Inflammatory macrophage (primary cell): ENCODE data around the gene CFAP161.
A peak's percentile ranks its signal among the peaks of the same experiment; 100 is the strongest.
"Not testable (repeated sequence)": the region's sequence is repeated elsewhere in the genome, so short reads cannot be mapped to it uniquely, and the experiment has no call there.

ENCODE experiments used
- DNase-seq, 2 donors: peaks; one replicate each; pipeline ENCODE4 v3.0.0-alpha.2; 2020 to 2022

The CFAP161 gene

DNA sequence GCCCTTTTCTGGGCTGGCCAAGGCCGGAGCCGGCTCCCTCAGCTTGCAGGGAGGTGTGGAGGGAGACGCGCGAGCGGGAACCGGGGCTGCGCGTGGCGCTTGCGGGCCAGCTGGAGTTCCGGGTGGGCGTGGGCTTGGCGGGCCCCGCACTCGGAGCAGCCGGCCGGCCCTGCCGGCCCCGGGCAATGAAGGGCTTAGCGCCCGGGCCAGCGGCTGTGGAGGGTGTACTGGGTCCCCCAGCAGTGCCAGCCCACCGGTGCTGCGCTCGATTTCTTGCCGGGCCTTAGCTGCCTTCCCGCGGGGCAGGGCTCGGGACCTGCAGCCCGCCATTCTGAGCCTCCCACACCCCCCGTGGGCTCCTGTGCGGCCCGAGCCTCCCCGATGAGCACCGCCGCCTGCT lies 24.5 kb downstream of the CFAP161 start:
- not testable (repeated sequence) for DNase-seq

DNA sequence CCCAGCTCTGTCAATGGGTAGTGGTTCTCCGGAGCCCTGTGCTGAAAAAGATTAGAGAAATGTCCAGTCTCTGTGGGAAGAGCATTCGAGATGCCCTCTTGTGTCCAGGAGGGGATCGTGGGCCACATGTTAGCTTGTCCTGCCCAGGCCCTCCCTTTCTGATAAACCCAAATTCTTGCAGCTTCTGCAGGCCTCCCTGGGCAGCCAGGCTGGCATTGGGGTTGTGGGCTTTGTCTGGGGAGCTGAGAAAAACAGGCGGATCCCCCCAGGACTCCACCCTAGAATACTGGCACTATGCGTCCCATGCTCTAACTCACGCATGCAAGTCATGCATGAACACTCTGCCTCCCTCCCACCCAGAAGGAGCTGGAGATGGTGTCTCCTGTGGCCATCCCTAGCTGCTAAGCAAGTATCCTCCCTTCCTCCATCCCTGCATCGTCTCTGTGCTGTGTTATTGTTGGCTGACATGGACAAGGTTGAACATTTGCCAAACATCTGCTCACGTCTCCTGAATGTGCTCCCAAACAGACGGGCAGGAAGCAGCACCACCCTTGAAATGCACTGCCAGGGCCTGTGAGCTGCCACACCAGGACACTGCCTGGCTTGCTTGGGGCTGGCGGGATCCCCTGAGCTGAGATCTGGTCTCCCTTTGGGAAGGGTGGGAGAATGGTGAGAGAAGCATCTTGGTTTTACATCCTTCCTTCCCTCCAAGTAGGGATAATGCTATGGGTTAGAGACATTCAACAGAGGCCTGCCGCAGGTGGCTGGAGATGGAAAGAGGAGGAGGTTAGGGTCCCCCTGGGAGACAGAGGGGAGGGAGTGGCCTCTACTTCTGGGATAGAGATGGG lies 26.5 kb downstream of the CFAP161 start:
- no peak for DNase-seq

DNA sequence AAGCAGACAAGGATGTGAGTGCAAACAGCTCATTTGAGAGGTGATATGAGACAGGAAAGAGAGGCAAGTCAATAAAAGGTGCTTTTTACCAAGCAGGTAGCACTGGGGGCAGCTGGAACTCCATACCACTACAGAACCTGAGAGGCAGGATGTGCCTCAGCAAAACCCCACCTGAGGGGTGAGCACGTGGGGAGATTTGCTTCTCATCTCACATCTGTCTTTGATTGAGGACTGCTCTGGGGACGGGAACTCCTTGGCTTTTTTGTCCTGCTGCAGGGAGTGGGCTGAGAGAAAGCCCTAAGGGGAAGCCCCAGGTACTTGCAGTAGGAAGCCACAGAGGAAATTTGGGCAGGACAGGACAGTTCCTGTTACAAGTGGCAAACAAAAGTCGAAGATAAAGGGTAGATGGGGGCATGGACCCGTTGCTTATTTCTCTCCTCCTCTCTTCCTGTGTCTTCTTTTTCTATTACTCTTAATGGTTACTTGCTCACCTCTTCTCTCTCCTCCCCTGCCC lies 27.1 kb downstream of the CFAP161 start:
- peak in 1 of 2 donors; percentile 29 for DNase-seq

DNA sequence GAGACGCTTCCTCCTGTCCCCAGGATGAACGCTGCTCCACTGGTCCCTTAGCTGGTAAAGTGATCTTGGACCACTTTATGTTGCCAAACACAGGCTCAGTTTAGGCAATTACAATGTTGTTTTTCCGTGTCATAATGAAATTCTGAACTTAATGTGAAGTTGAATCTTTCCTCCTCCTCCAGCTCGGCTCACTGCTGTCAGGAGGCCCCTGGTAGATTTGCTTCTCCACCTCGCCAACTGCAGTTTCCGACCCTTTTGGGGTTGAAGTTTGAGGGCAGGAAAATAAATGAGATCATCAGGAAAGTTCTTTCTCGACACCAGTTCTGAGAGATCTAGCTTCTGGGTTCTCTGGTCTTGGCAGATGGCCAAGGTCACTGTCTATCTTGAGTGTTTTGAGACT lies 27.8 kb downstream of the CFAP161 start:
- DNase-seq = no peak

DNA sequence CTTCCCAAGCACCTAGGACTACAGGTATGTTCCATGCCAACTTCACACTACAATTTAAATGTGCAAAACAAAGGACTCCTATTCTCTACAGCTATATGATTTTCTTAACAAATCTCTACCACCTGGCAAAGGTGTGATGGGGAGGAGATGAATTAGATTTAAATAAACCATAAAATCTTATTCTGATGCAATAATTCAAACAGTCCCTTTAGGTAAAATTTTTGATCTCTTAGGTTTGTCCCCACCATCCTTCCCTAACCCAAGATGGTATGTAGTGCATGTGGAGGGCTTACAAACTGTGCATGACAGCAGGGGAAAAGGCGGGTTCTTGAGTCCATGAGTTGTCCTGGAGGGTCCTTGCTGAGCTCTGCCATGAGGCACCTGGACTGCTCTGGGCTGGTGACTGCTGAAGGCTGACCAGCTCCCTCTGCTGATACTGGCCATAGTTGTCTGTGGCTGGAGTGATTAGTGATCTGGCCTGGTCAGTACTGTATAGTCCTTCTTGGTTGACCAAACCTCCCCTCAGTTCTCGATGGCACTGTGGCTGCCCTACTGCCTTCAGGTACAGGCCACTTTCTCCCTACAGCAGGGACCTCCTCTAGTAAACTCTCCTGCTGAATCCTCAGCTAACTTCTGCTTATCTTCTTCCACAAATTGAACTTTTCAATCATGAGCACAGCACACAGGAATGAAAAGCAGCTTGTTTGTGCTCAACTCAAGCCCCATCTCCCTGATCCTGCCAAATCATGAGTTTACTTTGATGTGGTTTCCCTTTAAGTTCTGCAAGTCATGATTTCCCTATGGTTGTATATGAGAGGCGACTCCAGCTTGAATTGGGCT lies 30.1 kb downstream of the CFAP161 start:
- DNase-seq = no peak

DNA sequence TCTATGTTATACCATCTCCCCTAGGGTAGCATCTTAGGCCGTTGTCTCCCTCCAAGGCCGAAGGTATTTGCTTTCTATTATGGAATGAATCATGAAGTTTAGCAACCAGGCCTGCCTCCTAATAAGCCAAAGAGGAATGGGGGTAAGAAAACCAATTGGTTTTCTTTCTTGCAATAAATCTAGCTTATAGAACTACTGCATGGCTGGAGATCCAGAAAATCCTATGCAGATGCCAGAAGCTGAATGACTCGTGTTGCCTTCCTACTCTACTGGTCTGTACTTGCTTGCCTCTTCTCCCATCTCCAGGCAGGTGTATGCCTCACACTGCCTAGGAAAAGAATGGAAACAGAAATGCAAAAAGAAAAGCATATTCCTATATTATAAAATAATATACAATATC lies 31.5 kb downstream of the CFAP161 start:
- DNase-seq = no peak

DNA sequence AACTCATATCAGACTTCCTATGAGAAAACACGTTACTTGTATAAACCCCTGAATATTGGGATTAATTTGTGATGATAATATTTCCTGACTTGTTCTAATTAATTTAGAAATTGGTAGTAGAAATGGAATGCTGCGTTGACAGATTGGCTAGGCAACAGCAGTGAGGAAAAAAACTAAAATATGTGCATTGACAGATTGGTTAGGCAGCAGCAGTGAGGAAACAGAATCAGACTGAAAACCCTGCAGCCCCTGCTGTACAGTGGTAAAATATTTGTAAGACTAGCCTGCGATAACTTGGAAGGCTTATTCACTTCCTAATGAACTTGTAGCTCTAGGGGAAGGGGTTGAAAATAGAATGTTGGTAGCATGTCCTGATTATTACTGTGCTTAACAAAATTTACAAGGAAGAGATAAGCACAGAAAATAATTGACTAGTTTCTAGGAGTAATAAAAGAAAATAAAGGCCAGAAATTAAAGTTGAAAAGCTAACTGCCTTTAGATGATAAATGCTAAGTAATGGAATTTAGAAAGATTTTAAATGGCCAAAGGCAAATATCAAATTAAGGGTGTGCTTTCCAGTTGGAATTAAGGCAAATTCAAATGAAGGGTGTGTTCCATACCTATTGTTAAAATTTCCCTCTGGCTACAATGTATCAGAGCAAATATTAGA lies 32.7 kb downstream of the CFAP161 start:
- no peak for DNase-seq

DNA sequence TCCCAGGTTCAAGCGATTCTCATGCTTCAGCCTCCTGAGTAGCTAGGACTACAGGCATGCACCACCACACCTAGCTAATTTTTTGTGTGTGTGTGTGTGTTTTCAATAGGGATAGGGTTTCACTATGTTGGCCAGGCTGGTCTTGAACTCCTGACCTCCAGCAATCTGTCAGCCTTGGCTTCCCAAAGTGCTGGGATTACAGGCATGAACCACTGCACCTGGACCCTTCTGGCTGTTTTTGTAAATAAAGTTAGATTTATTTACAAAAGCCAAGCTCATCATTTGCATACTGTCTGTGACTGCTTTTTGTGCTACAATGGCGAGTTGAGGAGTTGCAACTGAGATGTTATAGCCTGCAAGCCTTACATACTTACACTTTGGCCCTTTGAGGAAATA lies 34.1 kb downstream of the CFAP161 start:
- no peak for DNase-seq

DNA sequence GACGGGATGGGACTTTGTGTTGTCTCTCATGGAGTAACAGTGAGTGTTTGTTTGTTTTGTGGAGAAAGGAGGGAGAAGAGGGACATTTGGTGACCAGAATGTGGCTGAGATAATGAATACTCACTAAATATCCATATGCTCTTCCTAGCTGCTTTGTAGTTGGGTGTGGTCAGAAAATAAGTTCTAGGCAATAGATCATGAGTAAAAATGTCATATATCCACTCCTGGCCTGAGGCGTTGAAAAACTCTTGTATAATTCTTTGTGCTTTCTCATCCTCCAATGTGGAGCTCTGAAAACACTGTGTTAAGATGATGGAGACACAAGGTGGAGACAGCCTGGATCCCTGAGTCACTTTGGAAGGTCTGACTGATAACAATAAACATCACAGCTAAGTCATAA lies 34.6 kb downstream of the CFAP161 start:
- DNase-seq = no peak

DNA sequence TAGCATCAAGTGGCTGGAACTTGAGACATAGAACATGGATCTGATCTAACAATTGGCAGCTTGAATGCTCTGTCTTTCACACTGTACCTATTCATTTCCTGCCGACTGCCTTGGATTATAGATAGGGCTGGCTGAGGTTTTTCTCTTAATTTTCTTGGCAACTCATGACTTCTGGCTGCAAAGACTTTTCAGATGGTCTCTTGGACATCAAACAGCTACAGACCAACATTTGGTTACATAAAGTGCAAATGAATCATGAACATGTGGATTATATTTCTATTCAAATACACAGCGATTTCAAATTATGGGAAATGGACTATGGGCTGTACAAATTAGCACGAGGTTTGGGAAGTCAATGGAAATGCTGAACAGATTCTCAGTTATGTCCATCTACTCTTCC lies 36.4 kb downstream of the CFAP161 start:
- no peak for DNase-seq

DNA sequence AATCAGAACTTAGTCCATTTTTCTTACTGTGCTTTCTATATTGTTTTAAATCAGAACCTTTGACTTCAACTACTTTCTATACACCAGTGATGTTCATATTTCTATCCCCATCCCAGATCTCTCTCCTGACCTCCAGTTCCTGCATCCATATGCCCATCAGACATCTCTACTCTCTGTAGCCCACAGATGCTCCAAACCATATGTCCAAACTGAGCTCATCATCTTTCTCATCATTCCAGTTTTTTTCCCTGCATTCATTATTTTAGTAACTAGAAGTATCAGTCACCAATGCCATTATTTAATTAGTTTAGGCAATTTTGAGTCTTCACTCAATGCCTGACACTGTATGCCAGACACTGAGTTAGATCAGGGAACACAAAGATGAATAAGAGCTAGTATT lies 37.2 kb downstream of the CFAP161 start:
- no peak for DNase-seq

DNA sequence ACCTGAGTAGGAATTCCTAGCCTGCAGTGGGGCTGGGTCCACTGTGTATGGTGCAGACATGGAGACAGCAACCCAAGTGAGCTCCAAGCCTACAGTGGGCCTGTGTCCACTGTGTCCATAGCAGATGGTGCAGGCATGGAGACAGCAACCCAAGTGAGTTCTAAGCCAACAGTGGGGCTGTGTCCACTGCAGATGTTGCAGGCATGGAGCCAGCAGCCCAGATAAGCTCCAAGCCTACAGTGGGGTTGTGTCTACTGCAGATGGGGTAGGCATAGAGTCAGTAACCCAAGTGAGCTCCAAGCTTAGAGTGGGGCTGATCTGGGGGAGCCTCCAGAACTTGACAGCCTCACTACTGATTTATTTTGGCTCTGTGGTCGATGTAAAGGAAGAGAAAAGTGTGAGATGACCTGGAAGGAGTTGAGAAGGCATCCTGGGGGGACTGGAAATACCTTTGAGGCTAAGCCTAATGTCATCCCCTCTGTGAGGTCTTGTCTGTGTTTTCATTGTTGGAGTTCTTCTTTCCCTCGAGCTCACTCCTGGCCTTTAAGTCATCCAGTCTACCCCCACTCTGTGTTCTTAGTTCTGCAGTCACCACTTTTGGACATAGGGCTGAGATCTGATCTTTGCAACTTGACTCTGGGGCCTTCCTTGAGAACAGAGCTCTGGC lies 40.2 kb downstream of the CFAP161 start:
- no peak for DNase-seq

DNA sequence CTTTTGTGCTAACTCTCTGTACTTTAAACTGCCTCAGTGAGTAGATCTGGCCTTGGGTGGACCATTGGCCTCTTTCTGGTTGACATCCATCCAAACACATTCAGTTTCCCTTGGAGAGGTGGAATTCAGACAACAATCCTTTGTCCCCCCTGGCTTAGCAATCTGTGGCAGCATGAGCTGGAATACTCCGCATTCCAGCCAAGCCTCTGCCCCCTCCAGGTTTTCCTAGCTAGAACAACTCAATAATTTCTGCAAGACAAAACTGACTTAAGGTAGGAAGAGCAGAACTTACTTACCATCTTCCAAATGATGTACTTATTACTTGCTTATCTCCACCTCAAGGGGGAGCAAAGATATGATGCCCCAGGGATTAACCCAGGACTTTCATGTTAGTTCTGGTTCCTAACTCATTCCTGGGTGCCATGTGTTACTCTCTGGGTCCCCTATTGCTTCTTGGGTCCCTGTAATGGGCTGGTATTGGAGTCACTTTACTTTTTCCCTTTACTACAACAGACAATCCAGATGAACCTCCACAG lies 40.8 kb downstream of the CFAP161 start:
- DNase-seq = no peak

DNA sequence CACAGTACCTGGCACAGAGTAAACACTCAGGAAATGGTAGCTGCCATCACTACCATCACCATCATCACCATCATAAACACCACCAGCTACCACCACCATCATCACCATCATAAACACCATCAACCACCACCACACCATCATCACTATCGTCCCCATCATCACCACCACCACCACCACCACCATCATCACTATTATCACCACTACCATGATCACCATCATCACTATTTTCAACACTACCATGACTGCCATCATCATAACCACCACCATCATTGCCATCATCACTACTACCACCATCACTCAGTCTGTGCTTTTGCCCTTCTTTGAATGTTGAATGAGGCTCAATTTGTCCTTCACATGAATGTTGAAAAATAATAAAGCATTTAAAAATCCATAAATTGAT lies 41.4 kb downstream of the CFAP161 start:
- DNase-seq = no peak

DNA sequence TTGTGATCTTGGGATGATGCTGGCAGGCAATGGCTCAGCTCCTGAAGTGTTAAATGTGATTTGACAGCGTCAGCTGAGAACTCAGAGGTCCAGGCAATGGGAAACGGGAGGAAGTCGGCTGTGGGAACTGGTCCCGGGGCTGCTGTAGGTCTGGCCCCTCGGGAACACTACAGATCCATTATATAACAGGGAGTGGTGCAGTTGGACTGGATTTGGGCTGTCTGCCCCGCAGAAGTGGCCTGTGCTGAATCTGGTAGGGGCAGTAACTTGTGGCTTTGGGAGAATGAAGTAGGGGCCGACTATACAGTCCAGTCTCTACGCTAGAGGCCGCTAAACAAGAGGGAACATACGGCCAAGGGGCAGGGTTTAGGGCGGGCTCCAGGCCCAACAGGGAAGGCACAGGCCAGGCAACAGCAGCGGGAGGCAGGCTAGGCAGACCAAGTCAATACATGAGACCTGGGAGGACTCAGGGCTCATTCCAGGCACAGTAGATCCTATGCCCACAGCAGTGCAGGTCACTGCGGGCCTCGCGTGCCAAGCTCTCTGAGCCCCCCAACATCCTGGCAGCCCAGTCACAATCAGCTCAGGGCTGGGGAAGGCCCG lies 42.3 kb downstream of the CFAP161 start:
- DNase-seq = no peak

DNA sequence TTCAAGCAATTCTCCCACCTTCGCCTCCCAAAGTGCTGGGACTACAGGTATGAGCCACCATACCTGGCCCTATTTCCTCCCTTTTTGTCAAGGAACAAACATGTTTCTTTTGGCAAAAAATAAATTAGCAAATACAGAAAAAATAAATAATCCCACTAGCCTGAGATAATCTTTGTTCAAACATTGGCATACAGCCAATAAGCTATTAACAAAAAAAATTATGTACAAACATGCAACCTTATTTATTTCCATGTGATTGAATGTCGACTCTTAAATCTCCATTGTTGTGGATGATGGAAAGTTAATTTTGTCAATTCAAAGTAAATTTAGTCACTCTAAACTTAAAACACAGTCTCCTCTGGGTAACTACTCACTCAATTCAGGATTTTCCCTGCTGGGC lies 44.3 kb downstream of the CFAP161 start:
- DNase-seq = no peak

DNA sequence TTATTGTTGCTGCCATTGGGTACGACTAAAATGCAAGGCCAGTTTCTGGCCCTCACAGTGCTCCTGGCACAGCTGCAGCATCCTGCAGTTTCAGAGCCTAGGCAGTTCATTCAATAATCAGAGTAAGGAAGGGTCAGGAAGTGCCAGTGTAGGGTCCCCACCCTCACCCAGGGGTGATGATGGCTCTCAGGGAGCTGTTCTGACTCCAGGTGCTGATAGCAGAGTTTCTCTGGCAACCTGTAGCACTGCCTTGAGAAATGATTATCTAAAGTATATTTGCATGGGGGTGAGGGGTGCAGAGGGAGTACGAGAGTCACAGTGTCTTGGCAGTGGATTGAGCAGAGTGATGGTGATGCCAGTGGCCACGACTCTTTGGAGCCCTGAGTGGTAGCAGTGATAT lies 47.1 kb downstream of the CFAP161 start:
- DNase-seq = no peak

DNA sequence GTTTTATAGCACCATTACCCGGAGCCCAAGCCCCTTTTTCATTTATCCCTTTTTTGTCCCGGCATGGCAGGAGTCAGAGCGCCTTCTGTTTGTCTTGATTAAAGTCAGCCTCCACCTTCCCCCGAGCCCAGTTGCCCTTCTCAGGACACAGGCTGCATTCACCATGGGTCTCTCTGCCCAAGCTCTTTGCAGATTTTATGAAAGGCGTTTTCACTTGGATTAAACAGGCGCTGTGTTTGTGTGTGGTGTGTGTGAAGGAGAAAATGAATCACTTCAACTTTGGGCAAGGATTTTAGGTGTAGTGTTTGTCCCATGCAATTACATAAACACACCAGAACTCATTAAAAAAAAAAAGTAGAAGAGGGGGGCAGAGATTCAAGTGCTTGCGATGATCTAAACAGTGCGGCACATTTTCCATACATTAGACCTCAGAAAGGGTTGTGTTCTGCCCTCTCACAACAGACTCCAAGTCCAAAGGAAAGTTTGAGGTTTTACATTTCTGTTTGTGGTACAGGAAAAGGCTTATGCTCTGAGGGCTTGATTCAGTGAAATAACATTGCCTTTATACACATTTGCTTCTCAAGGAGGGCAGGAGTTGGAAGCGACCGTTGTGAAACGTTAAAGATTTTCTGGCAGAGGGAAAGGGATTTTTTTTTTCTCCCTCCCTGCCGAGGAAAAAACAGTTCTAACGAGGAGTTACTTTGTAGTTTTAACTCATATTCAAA lies 48.1 kb downstream of the CFAP161 start:
- DNase-seq = no peak

DNA sequence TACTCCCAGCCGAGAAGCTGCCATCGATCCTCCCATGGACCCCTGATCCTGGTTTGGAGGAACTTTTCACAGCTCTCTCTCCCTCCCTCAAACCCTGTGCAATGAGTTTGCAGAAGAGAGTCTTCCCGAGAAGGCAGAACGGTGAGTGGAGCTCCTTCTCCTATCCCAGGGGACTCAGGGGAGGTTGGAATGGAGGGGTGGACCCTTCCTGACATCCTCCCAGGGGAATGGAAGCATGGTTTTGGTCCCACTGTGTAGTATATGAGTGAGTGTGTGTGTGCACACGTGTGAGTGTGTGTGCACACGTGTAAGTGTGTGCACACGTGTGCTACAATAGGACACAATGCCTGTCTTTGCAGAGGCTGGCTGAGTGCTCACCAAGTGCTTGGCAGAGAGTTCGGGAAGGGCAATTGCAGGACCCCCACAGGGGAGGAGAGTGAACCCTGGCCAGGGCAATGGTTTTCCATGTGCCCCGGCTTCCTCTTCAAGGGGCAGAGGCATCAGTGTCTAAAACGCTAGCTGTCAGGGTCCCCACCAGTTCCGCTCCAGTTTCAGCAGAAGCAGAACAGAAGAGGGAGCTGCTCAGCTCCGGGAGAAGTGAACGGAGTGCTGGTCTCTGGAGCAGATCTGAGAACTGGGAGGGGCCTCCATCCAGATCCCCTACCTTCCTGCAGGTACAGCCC lies 48.8 kb downstream of the CFAP161 start:
- DNase-seq = peak in 1 of 2 donors; percentile 23

DNA sequence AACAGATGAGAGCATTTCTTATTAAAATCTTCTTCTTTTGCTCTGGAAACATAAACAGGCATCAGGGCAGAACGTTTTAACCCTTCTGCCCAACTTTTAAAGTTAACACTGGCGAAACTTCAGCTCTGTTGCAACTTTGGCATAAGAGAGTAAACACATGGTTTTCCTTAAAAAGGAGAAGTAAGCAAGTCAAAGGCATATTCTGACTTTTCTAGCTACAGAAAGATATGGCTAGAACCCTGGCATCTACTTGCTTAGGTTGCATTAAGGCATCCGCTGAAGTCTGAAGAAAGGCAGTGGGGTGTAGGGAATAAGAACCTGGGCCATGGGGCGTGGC lies 49.3 kb downstream of the CFAP161 start:
- DNase-seq = peak; percentile 47 to 69

DNA sequence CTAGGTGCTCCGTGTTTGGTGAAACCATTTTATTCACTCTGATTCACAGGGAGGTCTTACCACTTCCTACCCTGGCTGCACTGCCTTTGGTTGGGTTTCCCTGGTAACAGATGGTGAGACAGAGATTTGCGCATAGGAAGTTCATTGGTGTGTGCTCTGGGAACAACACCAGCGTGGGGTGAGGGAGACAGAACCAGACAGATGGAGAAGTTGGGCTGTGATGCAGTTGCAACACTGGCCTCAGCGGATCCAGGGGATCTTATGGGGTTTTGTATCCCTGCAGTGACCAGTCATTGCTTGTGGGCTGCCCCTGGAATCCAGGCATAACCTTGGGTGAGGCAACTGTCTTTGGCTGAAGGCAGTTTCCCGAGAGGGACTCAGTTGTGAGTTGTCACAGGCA lies 50.1 kb downstream of the CFAP161 start:
- DNase-seq = peak; percentile 81 to 82
